ENCODE data around the gene CRHBP. TPM values are rescaled to one million over a fixed set of nuclear protein-coding genes. Genes with fewer than 3 reads are reported as not detected.
A peak's percentile ranks its signal among the peaks of the same experiment; 100 is the strongest.

Gene CRHBP
- total and polyA plus RNA-seq, 9 of the 15 experiments (the other 6 are each of a cell fraction or from before 2014, with no cell fraction given) = not detected

- ChIA-PET CTCF (ENCODE audit: low intra/inter-chr PET ratio) (no interaction called here), POLR2A (interaction anchor here (0.6 kb wide), 1 partner anchor 49 kb away, joined by 3 read pairs; no protein-coding TSS in a partner anchor)
- Histone ChIP-seq H3K27me3 (ENCODE audit: control insufficient read depth in 2 of 2, insufficient read depth in 2 of 2, low read length in 2 of 2) (peaks cover 0 to 13% of the 10 kb centered on the region in 2 experiments; a peak in 4 of 5 replicates), H3K9ac (ENCODE audit: insufficient read depth in 1 of 2, low read depth in 2 of 2, low read length in 2 of 2) (no peak overlapping the region), H3K4me3 (no peak overlapping the region), H3K27ac (ENCODE audit: extremely low read depth, low read depth, low read length) (no peak overlapping the region), H3K9me1 (ENCODE audit: control insufficient read depth, insufficient read depth, low read length) (no peaks in the 10 kb centered on the region), H3K79me2 (ENCODE audit: control insufficient read depth, insufficient read depth, low read length) (no peaks in the 10 kb centered on the region), H4K20me1 (replicated peaks; ENCODE audit: control insufficient read depth, insufficient read depth, low read length) (no peaks in the 10 kb centered on the region), H2AFZ (ENCODE audit: low read depth, low read length) (no peak overlapping the region), H3K9me3 (replicated peaks; ENCODE audit: control insufficient read depth, insufficient read depth, low read depth, low read length) (no peaks in the 10 kb centered on the region), H3K4me2 (ENCODE audit: insufficient read depth, low read length) (no peak overlapping the region), H3K36me3 (ENCODE audit: control insufficient read depth, insufficient read depth, low read length) (no peaks in the 10 kb centered on the region), H3K4me1 (replicated peaks in 1 of 2; ENCODE audit: control insufficient read depth in 2 of 2, insufficient read depth in 2 of 2, low read length in 2 of 2) (no peaks in the 10 kb centered on the region; a peak in 1 of 5 replicates)
- intact Hi-C loops (cut with micrococcal nuclease) = no loop called here
- DNase-seq (ENCODE audit: extremely low read depth in 1 of 4, low spot score in 3 of 4) = no peak
- in situ Hi-C loops (cut with MboI) = no loop called here
- WGBS (ENCODE audit: insufficient coverage, low coverage, missing lambda C conversion rate) = 3% methylated on average over 2 of the region's 2 CpGs
- FAIRE-seq = no peak
- BruUV-seq (replicated peaks) = no TSS peak
- ATAC-seq = no peak
- no peak for TF ChIP-seq ZNF561 (CRISPR knock-in tag; conservative IDR thresholded peaks at IDR 0.05)
- TF ChIP-seq FOXJ3 (CRISPR knock-in tag; IDR thresholded peaks at IDR 0.05) = no peak
- TF ChIP-seq RBM17 (IDR thresholded peaks at IDR 0.05; ENCODE audit: borderline replicate concordance, low read depth, low read length) = no peak
- TF ChIP-seq SMARCE1 (IDR thresholded peaks at IDR 0.05) = no peak
- no peak for TF ChIP-seq RNF219 (CRISPR knock-in tag; IDR thresholded peaks at IDR 0.05)
- TF ChIP-seq USF2 (CRISPR knock-in tag; IDR thresholded peaks at IDR 0.05) = peak; percentile 64
- TF ChIP-seq TOE1 (IDR thresholded peaks at IDR 0.05; ENCODE audit: borderline replicate concordance) = peak; percentile 68; the same call in 1 of the 2 replicates
- TF ChIP-seq TOE1 (CRISPR knock-in tag; IDR thresholded peaks at IDR 0.05; ENCODE audit: borderline replicate concordance, low read depth) = no peak
- peak; percentile 59 for TF ChIP-seq CBFA2T2 (conservative IDR thresholded peaks at IDR 0.05)
- 0 out of 2 replicates have a peak, but pooled peaks have one; percentile 17 for TF ChIP-seq USF1 (CRISPR knock-in tag; IDR thresholded peaks at IDR 0.05)
- TF ChIP-seq MAZ (CRISPR knock-in tag; conservative IDR thresholded peaks at IDR 0.05 in 1 of 2, IDR thresholded peaks at IDR 0.05 in 1 of 2) = no peak
- no peak for TF ChIP-seq HMGN3 (IDR thresholded peaks at IDR 0.05; ENCODE audit: borderline replicate concordance, extremely low read depth, insufficient read length, low read depth, low read length)
- TF ChIP-seq TFE3 (CRISPR knock-in tag; IDR thresholded peaks at IDR 0.05) = peak; percentile 95
- TF ChIP-seq NCOA6 (IDR thresholded peaks at IDR 0.05) = no peak
- TF ChIP-seq HINFP (tag; conservative IDR thresholded peaks at IDR 0.05; ENCODE audit: low read depth) = no peak
- TF ChIP-seq RAD51 (IDR thresholded peaks at IDR 0.05; ENCODE audit: borderline replicate concordance, low read depth) = peak; percentile 86
Observed at GRCh38 chr5:76972689-76973088, 19.8 kb downstream of the CRHBP start.

All from K562 (cell line).